Small intestine (tissue), 7 donors: ENCODE measurements around the gene PGM2. TPM values are rescaled to one million over a fixed set of nuclear protein-coding genes. Genes with fewer than 3 reads are reported as not detected.
"Not testable (repeated sequence)": the region's sequence is repeated elsewhere in the genome, so short reads cannot be mapped to it uniquely, and the experiment has no call there.

Experiments used
- DNase-seq, 2 donors: peaks; one replicate each; pipeline versions ENCODE4 v3.0.0 to v3.0.0-alpha.2; 2013
- FAIRE-seq: peaks from 2 replicates; lab custom pipeline; 2012; peaks lifted over from hg19 to GRCh38; lab: Jason Lieb, UNC
- H3K27ac ChIP-seq, 3 donors: one replicate each; pipeline ENCODE4 v1.5.1; 2013; ENCODE audit warnings: low read length in 2 of 3, mild to moderate bottlenecking in 2 of 3, control low read depth in 1 of 3, inconsistent platforms in 1 of 3, low read depth in 1 of 3, moderate library complexity in 1 of 3
- H3K27me3 ChIP-seq, 3 donors: one replicate each; pipeline ENCODE4 v1.6.1; 2013; ENCODE audit warnings: low read length in 3 of 3, inconsistent platforms in 1 of 3; ENCODE audit not compliant: control insufficient read depth in 3 of 3, insufficient read depth in 3 of 3
- H3K36me3 ChIP-seq, 3 donors: one replicate each; pipeline ENCODE4 v1.6.1; 2013; ENCODE audit warnings: low read length in 3 of 3, inconsistent platforms in 1 of 3, low read depth in 1 of 3, mild to moderate bottlenecking in 1 of 3, moderate library complexity in 1 of 3; ENCODE audit not compliant: control insufficient read depth in 3 of 3, insufficient read depth in 2 of 3
- H3K4me1 ChIP-seq, 3 donors: one replicate each; pipeline ENCODE4 v1.6.1; 2013; ENCODE audit warnings: low read length in 2 of 3, inconsistent platforms in 1 of 3, low read depth in 1 of 3, mild to moderate bottlenecking in 1 of 3, moderate library complexity in 1 of 3; ENCODE audit not compliant: control insufficient read depth in 3 of 3, insufficient read depth in 2 of 3
- H3K4me3 ChIP-seq, 3 donors: one replicate each; pipeline ENCODE4 v1.5.1; 2013; ENCODE audit warnings: low read length in 3 of 3, control low read depth in 1 of 3, inconsistent platforms in 1 of 3, low read depth in 1 of 3, mild to moderate bottlenecking in 1 of 3, moderate library complexity in 1 of 3
- H3K9me3 ChIP-seq, 2 donors: one replicate each; pipeline ENCODE4 v1.6.1; 2013; ENCODE audit warnings: low read depth in 1 of 2, low read length in 1 of 2; ENCODE audit not compliant: control insufficient read depth in 2 of 2, insufficient read depth in 1 of 2
- WGBS, 3 donors: extraction: QIAGEN DNeasy Blood & Tissue Kit; methylation state at CpG; one replicate each; pipeline ENCODE4 v1.1.7; 2013; 5-methylcytosine and 5-hydroxymethylcytosine counted together
- polyA plus RNA-seq, 4 donors: library from polyadenylated mRNA; stranded (reverse) in 3 of 4; unstranded in 1 of 4; fragments of 200-250 nt in 3 of 4; fragments of 120-200 nt in 1 of 4; gene quantifications; one replicate each; pipeline versions ENCODE4 v1.2.1 to v1.2.3, GENCODE V29; 2013
- donor health status: healthy with polysubstance abuse.
- donor health status: control.
- donor health status: control.
- donor health status: Bipolar disorder and iron deficiency.
- donor health status: healthy.

Gene PGM2
- polyA plus RNA-seq, 4 donors = 6.3 to 34.0 (median 11.9) TPM

DNA sequence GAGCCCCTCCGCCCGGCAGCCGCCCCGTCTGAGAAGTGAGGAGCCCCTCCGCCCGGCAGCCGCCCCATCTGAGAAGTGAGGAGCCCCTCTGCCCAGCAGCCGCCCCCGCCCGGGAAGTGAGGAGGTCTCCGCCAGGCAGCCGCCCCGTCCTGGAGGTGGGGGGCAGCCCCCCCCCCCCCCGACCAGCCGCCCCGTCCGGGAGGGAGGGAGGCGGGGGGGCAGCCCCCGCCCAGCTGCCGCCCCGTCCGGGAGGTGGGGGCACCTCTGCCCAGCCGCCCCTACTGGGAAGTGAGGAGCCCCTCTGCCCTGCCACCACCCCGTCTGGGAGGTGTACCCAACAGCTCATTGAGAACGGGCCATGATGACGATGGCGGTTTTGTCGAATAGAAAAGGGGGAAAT is 6.0 kb upstream of the PGM2 start:
- WGBS, 3 donors = 92 to 98% (median 95%) methylated on average over 7 to 27 of the region's 28 CpGs
- FAIRE-seq, H3K36me3 ChIP-seq, DNase-seq, H3K4me1 ChIP-seq, H3K27me3 ChIP-seq, H3K4me3 ChIP-seq, H3K27ac ChIP-seq, H3K9me3 ChIP-seq: not testable (repeated sequence)

DNA sequence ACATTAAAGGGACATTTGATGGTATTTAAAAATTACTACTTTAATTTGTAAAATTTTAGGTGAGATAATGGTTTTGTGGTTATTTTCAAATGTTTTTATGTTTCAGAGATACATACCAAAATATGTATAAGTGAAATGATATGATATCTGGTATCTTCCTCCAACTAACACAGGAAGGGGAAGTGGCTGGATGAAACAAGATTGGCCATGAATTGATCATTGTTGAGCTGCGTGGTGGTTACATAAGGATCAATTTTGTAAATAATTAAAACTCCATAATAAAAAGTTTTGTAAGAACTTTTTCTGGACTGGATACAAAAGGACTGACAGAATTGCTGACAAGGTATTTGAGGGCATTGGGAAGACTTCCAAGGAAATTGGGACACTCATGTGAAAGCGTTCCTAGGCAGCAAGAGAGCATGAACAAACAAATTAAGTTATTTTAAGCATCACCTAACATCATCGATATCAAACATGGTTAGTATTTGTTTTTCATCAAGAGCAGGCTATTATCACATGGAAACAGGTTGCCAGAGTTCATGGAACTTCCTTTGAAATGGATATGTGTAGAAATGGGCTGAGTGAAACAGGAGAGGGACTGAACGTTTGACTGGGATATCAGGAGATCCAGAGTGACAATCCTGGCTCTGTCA is 4.4 kb upstream of the PGM2 start:
- no peak overlapping the region for H3K27ac ChIP-seq
- DNase-seq = no peak
- peaks cover 0 to 5% (median 0%) of the 10 kb centered on the region in 3 donors for H3K4me1 ChIP-seq
- no peak overlapping the region for H3K4me3 ChIP-seq
- 13 to 37% (median 30%) methylated on average over 4 of the region's 4 CpGs for WGBS, 3 donors
- no peak for FAIRE-seq
- H3K36me3 ChIP-seq = no peaks in the 10 kb centered on the region
- no peaks in the 10 kb centered on the region for H3K9me3 ChIP-seq
- H3K27me3 ChIP-seq = no peaks in the 10 kb centered on the region

DNA sequence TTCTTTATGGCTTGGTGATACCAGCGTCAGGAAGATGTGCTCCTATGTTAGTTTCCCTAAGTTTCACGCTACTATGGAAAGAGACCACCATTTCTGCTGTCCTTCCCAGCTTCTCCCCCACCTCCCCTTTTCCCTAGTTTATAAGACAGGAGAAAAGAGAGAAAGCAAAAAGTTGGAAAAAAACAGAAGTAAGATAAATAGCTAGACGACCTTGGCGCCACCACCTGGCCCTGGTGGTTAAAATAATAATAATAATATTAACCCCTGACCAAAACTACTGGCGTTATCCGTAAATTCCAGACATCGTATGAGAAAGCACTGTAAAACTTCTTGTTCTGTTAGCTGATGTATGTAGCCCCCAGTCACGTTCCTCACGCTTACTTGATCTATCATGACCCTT is 985 bp upstream of the PGM2 start:
- FAIRE-seq, H3K27me3 ChIP-seq, H3K36me3 ChIP-seq, DNase-seq, H3K9me3 ChIP-seq: not testable (repeated sequence)
- Histone ChIP-seq H3K4me1 (peaks cover 3 to 20% (median 6%) of the 10 kb centered on the region in 3 donors), H3K4me3 (peak overlapping the region; percentile 61 to 94 (median 72)), H3K27ac (peak overlapping the region in 2 of 3 donors; percentile 93)
- WGBS, 3 donors = 3 to 7% (median 6%) methylated on average over 8 to 9 of the region's 9 CpGs

DNA sequence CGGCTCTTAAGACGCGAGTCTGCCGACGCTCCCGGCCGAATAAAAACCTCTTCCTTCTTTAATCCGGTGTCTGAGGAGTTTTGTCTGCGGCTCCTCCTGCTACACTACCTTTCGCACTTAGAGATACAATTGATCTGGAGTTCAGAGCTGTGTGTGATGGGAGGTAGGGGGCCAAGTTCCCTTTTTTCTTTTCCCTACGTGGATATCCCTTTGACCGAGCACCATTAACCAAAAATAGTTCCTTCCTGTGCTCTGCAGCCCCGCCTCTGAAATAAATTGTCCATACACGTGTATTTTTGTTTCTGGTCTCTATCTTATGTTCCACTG is 555 bp upstream of the PGM2 start:
- DNase-seq (no peak), FAIRE-seq (no peak)
- 1 to 2% (median 1%) methylated on average over 14 of the region's 14 CpGs for WGBS, 3 donors
- Histone ChIP-seq H3K9me3 (no peaks in the 10 kb centered on the region), H3K36me3 (peaks cover 0 to 6% (median 3%) of the 10 kb centered on the region in 3 donors), H3K4me1 (peaks cover 3 to 20% (median 6%) of the 10 kb centered on the region in 3 donors), H3K27ac (peak overlapping the region; percentile 55 to 93 (median 93)), H3K27me3 (no peaks in the 10 kb centered on the region), H3K4me3 (peak overlapping the region; percentile 61 to 94 (median 72))

DNA sequence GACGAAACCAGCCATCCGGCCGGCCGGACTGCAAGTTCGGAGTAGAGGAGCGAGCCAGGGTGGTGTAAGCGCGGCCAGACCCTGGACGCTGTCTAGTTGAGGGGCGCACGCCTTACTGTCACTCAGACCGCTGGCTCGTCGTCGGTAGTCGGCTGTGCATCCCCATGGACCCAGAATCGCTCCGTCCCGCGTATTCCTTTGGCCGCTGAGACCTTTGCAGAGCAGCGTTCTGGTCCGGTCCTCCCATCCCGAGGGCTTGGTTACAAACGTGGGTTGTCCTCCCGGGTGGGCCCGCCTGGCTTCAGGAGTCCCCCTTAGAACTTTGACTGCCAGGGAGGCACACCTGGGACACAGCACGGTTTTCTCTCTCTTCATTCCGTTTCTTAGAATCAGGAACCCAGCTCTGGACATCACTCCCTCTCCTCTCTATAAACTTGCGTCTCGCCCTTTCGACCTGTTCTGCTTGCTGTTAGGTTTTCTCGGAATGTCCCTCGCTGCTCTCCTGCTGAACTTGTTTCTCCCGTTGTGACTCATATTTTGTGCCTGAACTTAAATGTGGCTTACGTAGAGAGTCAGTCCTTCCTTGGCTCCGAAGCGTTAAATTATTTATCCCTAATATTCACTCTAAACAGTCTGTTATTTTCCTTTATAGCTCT is 672 bp downstream of the PGM2 start:
- peaks cover 2 to 11% (median 3%) of the 10 kb centered on the region in 3 donors for H3K36me3 ChIP-seq
- H3K4me1 ChIP-seq = peaks cover 3 to 20% (median 6%) of the 10 kb centered on the region in 3 donors
- H3K27ac ChIP-seq = peak overlapping the region; percentile 5 to 93 (median 93)

DNA sequence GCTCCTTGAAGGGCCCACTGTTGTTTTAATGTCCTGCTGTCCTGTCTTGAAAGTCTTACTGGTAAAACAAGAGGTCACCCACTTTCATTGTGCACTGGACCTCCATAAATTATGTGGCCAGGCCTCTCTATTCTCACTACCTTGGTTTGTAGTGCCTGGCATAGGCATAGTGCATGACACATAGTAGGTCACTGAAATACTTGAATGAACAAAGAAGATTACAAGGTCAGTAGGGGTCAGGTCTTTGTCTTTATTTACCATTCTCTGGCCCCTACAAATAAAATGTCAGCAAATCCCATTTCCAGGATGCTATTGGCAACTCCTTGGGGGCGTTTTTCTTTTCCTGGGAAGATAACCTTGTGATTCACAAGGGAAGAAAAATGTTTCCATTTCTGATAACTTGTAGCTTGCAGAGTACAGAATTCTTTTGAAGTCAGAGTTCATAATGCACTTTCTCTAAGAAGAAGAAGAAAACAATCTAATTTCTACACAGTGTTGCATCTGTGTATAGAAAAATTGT is 1.4 kb downstream of the PGM2 start:
- no peaks in the 10 kb centered on the region for H3K27me3 ChIP-seq
- DNase-seq (no peak), FAIRE-seq (no peak)
- peak overlapping the region in 1 of 3 donors; percentile 93 for H3K27ac ChIP-seq
- peak overlapping the region in 1 of 3 donors; percentile 94 for H3K4me3 ChIP-seq
- 39 to 59% (median 40%) methylated on average over 1 of the region's 1 CpG for WGBS, 3 donors
- no peaks in the 10 kb centered on the region for H3K9me3 ChIP-seq
- H3K36me3 ChIP-seq = peaks cover 3 to 12% (median 4%) of the 10 kb centered on the region in 3 donors
- peaks cover 3 to 20% (median 6%) of the 10 kb centered on the region in 3 donors for H3K4me1 ChIP-seq

More for the DNA sequence above, 672 bp downstream of the PGM2 start:
- 2 to 4% (median 4%) methylated on average over 35 to 38 of the region's 38 CpGs for WGBS, 3 donors
- no peaks in the 10 kb centered on the region for H3K9me3 ChIP-seq
- H3K4me3 ChIP-seq = peak overlapping the region; percentile 61 to 94 (median 72)
- no peaks in the 10 kb centered on the region for H3K27me3 ChIP-seq
- FAIRE-seq = no peak
- peak; percentile 63 to 67 for DNase-seq

DNA sequence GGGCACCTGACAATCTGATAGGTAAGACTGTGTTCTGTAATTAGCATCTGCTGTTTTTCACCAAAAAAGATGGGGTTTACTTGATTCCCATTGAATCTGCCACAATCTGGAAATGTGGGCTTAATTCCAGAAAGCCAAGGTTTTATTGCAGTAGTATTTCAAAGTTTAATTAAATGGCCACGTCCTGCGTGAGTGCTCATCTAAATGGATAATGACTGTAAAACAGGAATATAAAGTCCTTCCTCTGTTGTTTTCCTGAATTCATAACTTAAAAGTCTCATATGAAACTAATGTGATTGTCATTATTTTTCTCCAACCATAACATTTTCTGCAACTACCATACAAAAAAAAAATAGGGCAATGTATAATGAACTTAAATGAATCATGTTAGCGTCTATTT is 2.4 kb downstream of the PGM2 start:
- Histone ChIP-seq H3K4me1 (peaks cover 3 to 20% (median 6%) of the 10 kb centered on the region in 3 donors), H3K27me3 (no peaks in the 10 kb centered on the region), H3K9me3 (no peaks in the 10 kb centered on the region), H3K27ac (no peak overlapping the region), H3K36me3 (peaks cover 3 to 18% (median 4%) of the 10 kb centered on the region in 3 donors), H3K4me3 (no peak overlapping the region)
- WGBS, 3 donors = 35 to 71% (median 62%) methylated on average over 3 of the region's 3 CpGs
- DNase-seq (no peak), FAIRE-seq (no peak)

DNA sequence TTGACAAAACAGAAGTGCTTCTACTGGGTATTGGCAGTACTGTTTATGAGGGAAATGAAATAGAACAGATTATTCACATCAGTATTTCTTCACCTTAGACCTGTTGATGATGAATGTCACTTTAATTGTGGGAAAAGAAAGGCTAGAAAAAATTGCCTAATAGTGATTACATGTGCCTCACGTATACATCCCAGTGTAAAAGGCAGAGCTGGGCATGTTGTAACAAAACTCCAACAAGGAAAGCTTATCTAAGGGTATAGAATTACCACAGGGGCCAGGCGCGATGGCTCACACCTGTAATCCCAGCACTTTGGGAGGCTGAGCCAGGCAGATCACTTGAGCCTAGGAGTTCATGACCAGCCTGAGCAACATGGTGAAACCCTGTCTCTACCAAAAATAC is 4.2 kb downstream of the PGM2 start:
- Histone ChIP-seq H3K4me1 (peaks cover 3 to 14% (median 6%) of the 10 kb centered on the region in 3 donors), H3K27me3 (no peaks in the 10 kb centered on the region), H3K4me3 (no peak overlapping the region), H3K9me3 (no peaks in the 10 kb centered on the region), H3K36me3 (peaks cover 4 to 23% (median 6%) of the 10 kb centered on the region in 3 donors), H3K27ac (no peak overlapping the region)
- 95 to 97% (median 95%) methylated on average over 3 of the region's 3 CpGs for WGBS, 3 donors
- DNase-seq (no peak), FAIRE-seq (no peak)
